Transverse colon (tissue), 4 donors: ENCODE measurements around the gene RNASE7.

ENCODE experiments used
- CTCF ChIP-seq, 5 experiments: fragments of 200-600 bp in 3 of 5; fragments of 450-650 bp in 2 of 5; sonication (generic) in 3 of 5; IDR thresholded peaks; 1 replicate in 2 of 5; 2 replicates in 3 of 5; pipeline ENCODE4 v1.5.1; 2016 to 2017; ENCODE audit warnings: antibody characterized with exemption in 5 of 5, inconsistent platforms in 3 of 5, mild to moderate bottlenecking in 2 of 5, moderate library complexity in 1 of 5
- POLR2A ChIP-seq: fragments of 450-650 bp; IDR thresholded peaks from one replicate; pipeline ENCODE4 v1.6.1; 2016; ENCODE audit warnings: antibody characterized with exemption, mild to moderate bottlenecking, moderate library complexity
- POLR2AphosphoS5 ChIP-seq, 3 donors: sonication (generic); formaldehyde crosslinking; IDR thresholded peaks; one replicate each; pipeline ENCODE4 v1.6.1; 2016; ENCODE audit warnings: antibody characterized with exemption in 3 of 3

DNA sequence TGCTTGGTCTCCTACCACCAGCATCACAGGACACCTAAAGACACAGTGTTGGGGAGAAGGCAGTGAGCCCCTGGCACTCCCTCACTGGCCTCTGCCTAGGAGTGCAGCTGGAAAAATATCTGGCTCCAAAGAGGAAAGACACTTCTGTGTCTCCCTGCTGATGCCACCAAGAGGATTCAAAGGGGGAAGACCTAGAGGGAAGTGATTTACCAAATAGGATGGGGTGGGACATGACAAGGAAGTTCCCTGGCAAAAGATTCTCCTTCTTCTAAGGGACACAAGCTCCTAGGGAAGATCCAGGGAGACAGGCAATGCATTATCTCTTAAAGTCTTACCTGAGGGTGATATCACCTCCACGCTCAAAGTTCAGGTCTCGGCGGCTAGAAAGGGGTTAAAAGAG lies 23.4 kb upstream of the RNASE7 start:
- no peak for TF ChIP-seq POLR2AphosphoS5 (IDR thresholded peaks at IDR 0.05)
- no peak for TF ChIP-seq CTCF (IDR thresholded peaks at IDR 0.05)
- TF ChIP-seq POLR2A: no peak
